PFSK-1 (cell line): ENCODE results near the gene PDS5B.

ENCODE experiments used
- FOXP2 ChIP-seq: optimal IDR thresholded peaks from 2 replicates; pipeline ENCODE3; 2011; ENCODE audit warnings: borderline replicate concordance, control low read depth, inconsistent platforms; ENCODE audit not compliant: insufficient read depth; ENCODE audit errors: extremely low read length, extremely low read depth
- POLR2AphosphoS5 ChIP-seq: IDR thresholded peaks from 2 replicates; pipeline ENCODE4 v1.6.1; 2012; ENCODE audit warnings: low read depth, mild to moderate bottlenecking, control low read depth, low read length, moderate library complexity
- SIN3A ChIP-seq: IDR thresholded peaks from 2 replicates; pipeline ENCODE4 v1.6.1; 2012; ENCODE audit warnings: mild to moderate bottlenecking, low read length, moderate library complexity, borderline replicate concordance; ENCODE audit not compliant: insufficient read depth
- TAF1 ChIP-seq: IDR thresholded peaks from 2 replicates; pipeline ENCODE4 v1.6.1; 2012; ENCODE audit warnings: low read length, control low read depth, borderline replicate concordance; ENCODE audit not compliant: insufficient read depth
- TF ChIP-seq, protein P1 (sequence below), 2 experiments: IDR thresholded peaks; 2 replicates each; pipeline versions ENCODE4 v1.6.1 to v1.8.0; 2011 to 2012; ENCODE audit warnings: low read depth in 2 of 2, low read length in 2 of 2, control low read depth in 1 of 2, inconsistent platforms in 1 of 2, mild to moderate bottlenecking in 1 of 2, moderate library complexity in 1 of 2; ENCODE audit not compliant: insufficient read depth in 1 of 2

PDS5B gene

GRCh38 chr13:32728327-32728726 is 142.1 kb downstream of the PDS5B start:
- no peak for TF ChIP-seq FOXP2
- TF ChIP-seq POLR2AphosphoS5 = no peak
- no peak for TF ChIP-seq SIN3A
- TF ChIP-seq, protein P1, sequence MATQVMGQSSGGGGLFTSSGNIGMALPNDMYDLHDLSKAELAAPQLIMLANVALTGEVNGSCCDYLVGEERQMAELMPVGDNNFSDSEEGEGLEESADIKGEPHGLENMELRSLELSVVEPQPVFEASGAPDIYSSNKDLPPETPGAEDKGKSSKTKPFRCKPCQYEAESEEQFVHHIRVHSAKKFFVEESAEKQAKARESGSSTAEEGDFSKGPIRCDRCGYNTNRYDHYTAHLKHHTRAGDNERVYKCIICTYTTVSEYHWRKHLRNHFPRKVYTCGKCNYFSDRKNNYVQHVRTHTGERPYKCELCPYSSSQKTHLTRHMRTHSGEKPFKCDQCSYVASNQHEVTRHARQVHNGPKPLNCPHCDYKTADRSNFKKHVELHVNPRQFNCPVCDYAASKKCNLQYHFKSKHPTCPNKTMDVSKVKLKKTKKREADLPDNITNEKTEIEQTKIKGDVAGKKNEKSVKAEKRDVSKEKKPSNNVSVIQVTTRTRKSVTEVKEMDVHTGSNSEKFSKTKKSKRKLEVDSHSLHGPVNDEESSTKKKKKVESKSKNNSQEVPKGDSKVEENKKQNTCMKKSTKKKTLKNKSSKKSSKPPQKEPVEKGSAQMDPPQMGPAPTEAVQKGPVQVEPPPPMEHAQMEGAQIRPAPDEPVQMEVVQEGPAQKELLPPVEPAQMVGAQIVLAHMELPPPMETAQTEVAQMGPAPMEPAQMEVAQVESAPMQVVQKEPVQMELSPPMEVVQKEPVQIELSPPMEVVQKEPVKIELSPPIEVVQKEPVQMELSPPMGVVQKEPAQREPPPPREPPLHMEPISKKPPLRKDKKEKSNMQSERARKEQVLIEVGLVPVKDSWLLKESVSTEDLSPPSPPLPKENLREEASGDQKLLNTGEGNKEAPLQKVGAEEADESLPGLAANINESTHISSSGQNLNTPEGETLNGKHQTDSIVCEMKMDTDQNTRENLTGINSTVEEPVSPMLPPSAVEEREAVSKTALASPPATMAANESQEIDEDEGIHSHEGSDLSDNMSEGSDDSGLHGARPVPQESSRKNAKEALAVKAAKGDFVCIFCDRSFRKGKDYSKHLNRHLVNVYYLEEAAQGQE (IDR thresholded peaks at IDR 0.05; ENCODE audit: insufficient read depth in 1 of 2, low read depth in 2 of 2, low read length in 2 of 2) = no peak
- TF ChIP-seq TAF1 = no peak

DNA sequence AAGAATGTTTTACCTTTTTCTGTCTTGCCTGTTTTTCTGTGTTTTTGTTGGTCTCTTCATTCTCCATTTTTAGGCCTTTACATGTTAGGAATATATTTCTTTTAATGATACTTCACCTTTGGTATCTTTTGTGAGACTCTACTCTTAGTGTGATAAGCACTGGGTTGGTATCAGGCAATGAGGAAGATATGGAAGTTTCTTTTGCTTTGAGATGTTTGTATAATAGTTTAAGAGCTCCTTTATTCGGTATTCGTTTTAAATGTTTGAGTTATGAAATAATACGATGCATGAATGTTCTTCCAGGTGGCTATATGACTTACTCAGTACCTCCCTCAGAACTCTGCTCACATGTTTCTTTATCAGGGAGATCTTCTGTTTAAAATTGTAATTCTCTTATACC is 144.8 kb downstream of the PDS5B start:
- TF ChIP-seq SIN3A (no peak), TAF1 (no peak), FOXP2 (no peak), POLR2AphosphoS5 (no peak)
- TF ChIP-seq, protein P1 (IDR thresholded peaks at IDR 0.05; ENCODE audit: insufficient read depth in 1 of 2, low read depth in 2 of 2, low read length in 2 of 2) = no peak

DNA sequence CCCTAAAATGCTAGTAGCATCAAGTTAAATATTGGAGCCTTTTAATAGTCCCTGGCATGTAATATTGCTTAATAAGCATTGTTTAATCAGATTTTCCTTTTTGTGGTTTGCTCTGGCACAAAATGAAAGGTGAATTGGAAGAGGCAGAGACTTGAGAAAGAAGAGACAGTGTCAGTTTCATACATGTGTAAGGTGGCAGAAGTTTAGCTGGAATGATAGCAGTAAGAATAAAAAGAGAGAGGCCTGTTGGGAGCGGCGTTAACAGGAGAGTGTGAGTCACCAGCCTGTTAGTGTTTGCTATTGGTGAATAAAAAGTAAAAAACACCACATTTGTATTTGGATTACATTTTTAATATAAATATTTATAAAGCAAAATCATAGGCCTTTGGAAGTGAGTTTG is 145.3 kb downstream of the PDS5B start:
- TF ChIP-seq FOXP2 = no peak
- TF ChIP-seq SIN3A = no peak
- TF ChIP-seq TAF1 = no peak
- TF ChIP-seq POLR2AphosphoS5 = no peak
- TF ChIP-seq, protein P1 (IDR thresholded peaks at IDR 0.05; ENCODE audit: insufficient read depth in 1 of 2, low read depth in 2 of 2, low read length in 2 of 2) = no peak

- TF ChIP-seq FOXP2 = no peak
- no peak for TF ChIP-seq SIN3A
- no peak for TF ChIP-seq TAF1
- TF ChIP-seq POLR2AphosphoS5 = no peak
- TF ChIP-seq, protein P1 (IDR thresholded peaks at IDR 0.05; ENCODE audit: insufficient read depth in 1 of 2, low read depth in 2 of 2, low read length in 2 of 2) = no peak
Observed at GRCh38 chr13:32733690-32734089, 147.4 kb downstream of the PDS5B start.

GRCh38 chr13:32734511-32734910 is 148.3 kb downstream of the PDS5B start:
- TF ChIP-seq TAF1 (no peak), FOXP2 (no peak), POLR2AphosphoS5 (no peak), SIN3A (no peak)
- TF ChIP-seq, protein P1 (IDR thresholded peaks at IDR 0.05; ENCODE audit: insufficient read depth in 1 of 2, low read depth in 2 of 2, low read length in 2 of 2) = no peak
